Measurements from ENCODE around the gene LYPD8.

DNA sequence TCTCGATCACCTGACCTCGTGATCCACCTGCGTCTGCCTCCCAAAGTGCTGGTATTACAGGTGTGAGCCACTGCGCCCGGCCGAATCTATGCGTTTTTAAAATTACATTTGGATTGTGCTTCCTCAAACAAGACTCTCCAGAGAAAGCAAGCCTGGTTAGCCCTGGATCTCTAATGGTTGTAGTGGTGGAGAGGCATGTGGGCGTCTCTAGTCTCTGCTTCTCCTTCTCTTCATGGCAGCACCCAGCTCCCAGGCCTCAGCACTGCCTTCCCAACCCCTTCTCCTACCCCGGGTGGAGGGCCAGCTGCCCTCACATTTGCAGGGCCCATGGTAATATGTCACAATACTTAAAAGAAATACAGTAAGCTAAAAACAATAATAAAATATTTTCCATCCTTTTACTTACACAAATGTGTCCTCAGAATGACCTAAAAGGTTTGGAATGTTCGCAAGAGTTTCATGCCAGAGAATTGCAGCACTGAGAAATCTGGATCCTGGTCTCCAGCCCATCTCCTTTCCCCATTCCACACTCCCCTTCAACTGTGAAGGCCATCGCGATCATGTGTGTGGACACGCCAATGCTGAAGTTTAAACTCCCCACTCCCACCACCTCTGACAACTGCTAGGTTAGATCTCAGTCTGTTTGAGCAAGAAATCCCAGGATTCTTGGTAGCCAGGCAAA, 60.0 kb downstream of the LYPD8 start:
- no peak for TF ChIP-seq CTCF (IDR thresholded peaks at IDR 0.05)
- no peak for TF ChIP-seq POLR2AphosphoS5 (IDR thresholded peaks at IDR 0.05)
- TF ChIP-seq EP300 (IDR thresholded peaks at IDR 0.05): no peak
- TF ChIP-seq POLR2A (IDR thresholded peaks at IDR 0.05): no peak
